Measurements from ENCODE around the gene TNNT3.
A peak's percentile ranks its signal among the peaks of the same experiment; 100 is the strongest.
"Not testable (repeated sequence)": the region's sequence is repeated elsewhere in the genome, so short reads cannot be mapped to it uniquely, and the experiment has no call there.

The TNNT3 gene

DNA sequence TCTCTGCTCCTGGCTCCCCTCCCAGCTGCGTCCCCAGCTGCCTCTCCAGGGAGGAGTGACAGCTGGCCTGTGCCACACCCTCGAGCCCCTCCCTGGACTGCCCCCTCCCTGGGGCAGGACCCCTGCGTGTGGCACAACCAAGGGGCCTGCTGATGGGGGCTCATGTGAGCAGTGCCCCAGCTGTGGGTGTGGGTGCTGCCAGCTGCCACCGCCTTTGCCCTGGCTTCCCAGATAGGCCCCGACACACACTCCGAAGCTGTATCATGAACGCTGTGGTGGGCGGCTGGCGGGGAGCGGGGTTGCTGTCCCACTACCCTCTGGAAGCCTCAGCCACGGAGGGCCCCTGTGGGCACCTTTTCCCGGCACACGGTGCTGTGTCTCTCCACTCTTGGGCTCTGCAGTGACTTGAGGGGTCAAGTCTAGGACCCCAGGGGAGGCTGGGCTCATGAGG is 43.6 kb upstream of the TNNT3 start:
- not testable (repeated sequence) for H3K9me3 ChIP-seq (ENCODE audit: control insufficient read depth, insufficient read depth, low read depth, low read length); H3K27me3 ChIP-seq (ENCODE audit: control insufficient read depth, insufficient read depth, low read length); H3K9ac ChIP-seq (ENCODE audit: low read length); H3K4me3 ChIP-seq (ENCODE audit: low read depth, low read length); H3K36me3 ChIP-seq (ENCODE audit: control insufficient read depth, insufficient read depth, low read length); H3K27ac ChIP-seq (ENCODE audit: low read depth, low read length)
- peaks cover 19% of the 10 kb centered on the region; the same call in 1 of the 2 replicates for H3K4me1 ChIP-seq (ENCODE audit: control insufficient read depth, insufficient read depth, low read length)

DNA sequence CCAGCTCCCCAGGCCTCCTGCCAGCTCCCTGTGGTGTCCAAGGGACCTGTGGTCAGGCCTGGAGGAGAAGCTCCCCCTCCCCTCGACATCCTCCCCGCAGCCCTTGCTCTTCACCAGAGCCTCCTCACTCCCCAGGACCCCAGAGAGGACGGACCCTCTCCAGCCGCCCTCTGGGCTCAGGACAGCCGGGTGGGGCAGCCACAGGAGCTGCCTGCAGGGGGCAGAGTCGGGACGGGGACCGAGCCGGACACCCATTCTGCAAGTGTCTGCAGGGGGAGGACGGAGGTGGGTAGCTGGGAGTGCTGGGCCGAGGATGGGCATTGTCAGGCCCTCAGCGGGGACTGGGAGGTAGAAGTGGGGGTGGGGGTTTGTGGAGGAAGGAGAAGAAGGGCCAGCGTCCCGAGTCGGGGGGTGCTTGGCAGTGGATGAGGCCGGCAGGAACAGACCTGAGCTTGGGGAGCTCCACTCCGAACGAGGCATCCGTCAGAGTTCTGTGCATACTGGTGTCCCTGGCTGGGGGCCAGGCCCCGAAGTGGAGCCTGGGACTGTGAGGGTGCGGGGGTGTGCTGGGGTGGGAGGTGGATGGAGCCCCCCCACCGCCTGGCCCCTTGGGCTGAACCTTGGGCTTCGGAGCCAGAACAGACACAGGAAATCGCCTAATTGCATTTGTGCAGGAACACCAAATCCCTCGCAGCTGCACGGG is 43.0 kb upstream of the TNNT3 start:
- no peak overlapping the region for H3K4me3 ChIP-seq (ENCODE audit: low read depth, low read length)
- H3K4me1 ChIP-seq (ENCODE audit: control insufficient read depth, insufficient read depth, low read length), result peaks cover 14% of the 10 kb centered on the region; the same call in 1 of the 2 replicates
- H3K9me3 ChIP-seq (ENCODE audit: control insufficient read depth, insufficient read depth, low read depth, low read length), result no peaks in the 10 kb centered on the region
- H3K9ac ChIP-seq (ENCODE audit: low read length), result no peak overlapping the region
- no peak overlapping the region for H3K27ac ChIP-seq (ENCODE audit: low read depth, low read length)
- H3K36me3 ChIP-seq (ENCODE audit: control insufficient read depth, insufficient read depth, low read length), result no peaks in the 10 kb centered on the region
- H3K27me3 ChIP-seq (ENCODE audit: control insufficient read depth, insufficient read depth, low read length), result peaks cover under 1% of the 10 kb centered on the region; the same call in 1 of the 2 replicates

DNA sequence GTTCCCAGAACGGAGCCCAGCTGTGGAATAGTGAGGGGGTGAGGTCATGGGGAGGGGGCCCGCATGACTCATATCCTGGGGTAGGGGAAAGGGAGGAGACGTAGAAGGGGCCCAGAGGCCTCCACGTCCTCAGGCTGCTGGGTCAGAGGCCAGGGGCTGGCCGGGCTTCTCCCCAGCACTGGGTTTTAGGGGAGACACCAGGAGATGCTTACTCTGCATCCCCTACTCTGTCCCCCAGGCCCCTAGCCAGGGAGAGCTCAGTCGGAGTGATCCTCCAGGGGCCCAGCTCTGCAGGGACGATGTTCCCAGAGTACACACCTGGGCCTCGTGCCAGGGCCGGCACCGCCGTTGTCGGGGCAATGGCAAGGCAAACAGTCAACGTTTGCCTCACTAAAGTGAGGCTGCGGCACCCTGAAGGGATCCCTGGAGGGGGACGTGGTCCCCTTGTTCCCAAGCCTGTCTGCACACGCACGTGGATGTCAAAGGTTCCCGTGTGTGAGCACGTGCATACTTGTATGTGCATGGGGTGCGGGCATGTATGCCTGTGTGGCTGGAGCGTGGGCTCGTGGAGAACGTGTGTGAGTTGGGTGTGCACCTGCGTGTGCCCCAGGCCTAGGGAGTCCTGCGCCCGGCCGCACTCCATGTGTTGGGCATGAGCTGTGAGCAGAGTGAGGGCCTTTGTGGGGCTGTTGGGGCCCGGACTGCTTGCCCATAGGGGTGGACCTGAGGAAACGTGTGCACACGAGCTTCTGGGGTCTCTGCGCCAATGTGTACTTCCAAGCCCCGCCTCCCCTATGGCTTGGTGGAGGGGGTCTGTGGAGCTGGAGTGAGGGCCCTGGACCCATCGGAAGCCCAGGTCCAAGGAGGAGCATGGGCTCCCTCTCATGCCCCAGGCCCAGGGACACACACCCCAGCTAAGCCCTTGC is 42.0 kb upstream of the TNNT3 start:
- H3K27me3 ChIP-seq (ENCODE audit: control insufficient read depth, insufficient read depth, low read length), result no peaks in the 10 kb centered on the region
- peak overlapping the region; percentile 24 for H3K9ac ChIP-seq (ENCODE audit: low read length)
- H3K27ac ChIP-seq (ENCODE audit: low read depth, low read length), result no peak overlapping the region; the same call in 1 of the 2 replicates
- H3K36me3 ChIP-seq (ENCODE audit: control insufficient read depth, insufficient read depth, low read length), result no peaks in the 10 kb centered on the region
- H3K4me3 ChIP-seq (ENCODE audit: low read depth, low read length), result no peak overlapping the region
- H3K9me3 ChIP-seq (ENCODE audit: control insufficient read depth, insufficient read depth, low read depth, low read length), result no peaks in the 10 kb centered on the region
- peaks cover 16% of the 10 kb centered on the region; the same call in 1 of the 2 replicates for H3K4me1 ChIP-seq (ENCODE audit: control insufficient read depth, insufficient read depth, low read length)

DNA sequence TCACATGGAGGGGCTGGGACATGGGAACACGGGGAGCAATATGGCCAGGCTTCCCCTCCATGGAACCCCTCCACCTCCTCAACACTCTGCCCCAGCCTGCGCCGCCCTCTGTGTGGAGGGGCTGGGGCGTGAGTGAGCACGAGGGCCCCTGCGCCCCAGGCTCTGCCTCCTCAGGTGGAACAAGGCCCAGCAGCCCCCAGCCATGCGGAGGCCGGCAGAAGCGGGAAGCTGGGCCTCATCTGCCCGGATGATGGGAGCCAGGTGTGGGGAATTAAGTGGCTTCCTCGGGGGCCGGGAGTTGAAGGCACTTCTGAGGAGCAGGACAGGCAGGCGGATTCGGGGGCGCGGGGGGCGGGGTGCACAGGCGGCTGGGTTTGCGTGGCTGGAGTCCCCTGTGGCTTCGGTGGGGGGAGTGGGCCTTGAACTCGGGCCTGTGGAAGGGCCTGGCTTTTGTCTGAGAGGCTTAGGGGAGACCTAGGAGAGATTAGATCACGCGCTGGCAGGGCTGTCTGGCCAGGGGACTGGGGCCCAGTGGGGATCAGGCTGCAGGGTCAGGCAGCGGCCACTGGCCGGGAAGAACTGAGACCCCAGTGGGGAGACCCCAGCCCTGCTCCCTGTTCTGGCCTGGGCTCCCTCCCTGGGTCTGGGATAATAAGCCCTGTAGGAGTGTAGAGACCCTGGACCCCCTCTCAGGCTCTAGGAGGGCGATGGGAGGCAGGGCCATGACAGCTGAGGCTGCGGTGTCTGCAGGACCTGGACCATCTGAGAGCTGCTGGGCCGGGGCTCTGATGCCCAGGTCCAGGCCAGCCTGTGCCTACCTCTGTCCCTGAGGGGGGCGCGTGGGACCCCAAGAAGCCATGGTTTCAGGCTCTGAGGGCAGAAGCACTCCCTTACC is 41.1 kb upstream of the TNNT3 start:
- Histone ChIP-seq H3K4me1 (ENCODE audit: control insufficient read depth, insufficient read depth, low read length) (peaks cover 20% of the 10 kb centered on the region), H3K27ac (ENCODE audit: low read depth, low read length) (no peak overlapping the region), H3K4me3 (ENCODE audit: low read depth, low read length) (no peak overlapping the region), H3K9ac (ENCODE audit: low read length) (no peak overlapping the region), H3K9me3 (ENCODE audit: control insufficient read depth, insufficient read depth, low read depth, low read length) (no peaks in the 10 kb centered on the region), H3K36me3 (ENCODE audit: control insufficient read depth, insufficient read depth, low read length) (no peaks in the 10 kb centered on the region), H3K27me3 (ENCODE audit: control insufficient read depth, insufficient read depth, low read length) (no peaks in the 10 kb centered on the region)

DNA sequence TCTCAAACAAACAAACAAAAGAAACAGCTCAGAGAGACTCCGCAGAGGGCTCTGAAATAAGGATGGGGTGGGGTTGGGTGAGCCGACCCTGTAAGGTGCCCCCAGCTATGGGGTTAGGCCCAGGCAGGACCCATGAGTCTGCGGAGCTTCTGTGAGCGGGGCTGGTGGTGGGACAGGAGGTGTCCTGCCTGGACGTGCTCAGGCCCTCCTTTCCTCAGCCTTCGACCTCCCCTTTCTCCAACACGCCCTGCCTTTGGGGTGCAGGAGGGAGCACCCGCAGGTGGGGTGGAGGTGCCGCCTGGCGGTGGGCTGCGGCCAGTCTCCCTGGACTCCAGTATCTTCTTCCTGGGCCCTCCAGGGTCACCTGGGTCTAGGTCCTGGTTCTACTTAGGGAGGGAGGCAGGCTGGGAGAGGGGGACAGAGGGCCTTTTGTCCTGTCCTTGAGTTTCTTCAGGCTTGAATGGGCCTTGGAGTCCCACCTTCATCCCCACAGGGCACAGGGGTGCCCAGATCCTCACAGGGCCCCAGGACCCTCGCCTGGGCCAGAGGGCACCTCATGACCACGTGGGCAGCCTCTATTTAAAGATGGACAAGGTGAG is 40.1 kb upstream of the TNNT3 start:
- no peaks in the 10 kb centered on the region for H3K27me3 ChIP-seq (ENCODE audit: control insufficient read depth, insufficient read depth, low read length)
- H3K27ac ChIP-seq (ENCODE audit: low read depth, low read length), result no peak overlapping the region
- H3K4me1 ChIP-seq (ENCODE audit: control insufficient read depth, insufficient read depth, low read length), result peaks cover 20% of the 10 kb centered on the region
- H3K9me3 ChIP-seq (ENCODE audit: control insufficient read depth, insufficient read depth, low read depth, low read length), result no peaks in the 10 kb centered on the region
- H3K36me3 ChIP-seq (ENCODE audit: control insufficient read depth, insufficient read depth, low read length), result no peaks in the 10 kb centered on the region
- H3K9ac ChIP-seq (ENCODE audit: low read length), result no peak overlapping the region
- H3K4me3 ChIP-seq (ENCODE audit: low read depth, low read length), result no peak overlapping the region

DNA sequence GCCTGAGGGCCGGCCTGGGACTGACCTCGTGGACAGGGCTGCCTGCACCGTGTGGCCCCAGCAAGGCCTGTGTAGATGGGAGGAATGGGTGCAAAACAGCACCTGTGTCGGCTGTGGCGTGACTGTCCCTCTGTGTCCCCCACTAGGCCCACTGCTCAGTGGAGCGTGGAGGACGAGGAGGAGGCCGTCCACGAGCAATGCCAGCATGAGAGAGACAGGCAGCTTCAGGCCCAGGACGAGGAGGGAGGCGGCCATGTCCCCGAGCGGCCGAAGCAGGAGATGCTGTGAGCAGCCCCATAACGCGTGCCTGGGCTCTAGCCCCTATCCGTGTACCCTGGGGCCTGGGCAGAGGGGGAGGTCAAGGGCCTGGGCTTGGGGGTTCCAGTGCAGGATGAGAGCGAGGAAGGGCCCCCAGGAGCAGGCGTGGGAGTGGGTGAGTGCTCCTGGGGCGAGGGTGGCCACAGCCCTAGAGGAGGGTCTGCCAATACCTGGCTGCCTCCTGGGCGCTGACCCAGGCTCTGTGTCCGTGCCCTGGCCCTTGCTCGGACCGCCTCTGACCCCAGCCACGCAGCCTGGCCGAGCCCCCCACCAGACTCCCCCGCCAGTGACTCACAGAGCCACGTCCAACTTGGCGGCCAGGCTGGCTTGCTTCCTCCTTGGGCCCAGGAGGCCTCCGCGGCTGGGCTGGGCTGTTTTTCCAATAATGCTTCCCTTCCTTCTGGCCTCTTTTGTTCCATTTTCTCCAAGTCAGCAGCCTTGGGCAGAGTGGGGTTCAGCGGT is 39.4 kb upstream of the TNNT3 start:
- H3K36me3 ChIP-seq (ENCODE audit: control insufficient read depth, insufficient read depth, low read length), result no peaks in the 10 kb centered on the region

DNA sequence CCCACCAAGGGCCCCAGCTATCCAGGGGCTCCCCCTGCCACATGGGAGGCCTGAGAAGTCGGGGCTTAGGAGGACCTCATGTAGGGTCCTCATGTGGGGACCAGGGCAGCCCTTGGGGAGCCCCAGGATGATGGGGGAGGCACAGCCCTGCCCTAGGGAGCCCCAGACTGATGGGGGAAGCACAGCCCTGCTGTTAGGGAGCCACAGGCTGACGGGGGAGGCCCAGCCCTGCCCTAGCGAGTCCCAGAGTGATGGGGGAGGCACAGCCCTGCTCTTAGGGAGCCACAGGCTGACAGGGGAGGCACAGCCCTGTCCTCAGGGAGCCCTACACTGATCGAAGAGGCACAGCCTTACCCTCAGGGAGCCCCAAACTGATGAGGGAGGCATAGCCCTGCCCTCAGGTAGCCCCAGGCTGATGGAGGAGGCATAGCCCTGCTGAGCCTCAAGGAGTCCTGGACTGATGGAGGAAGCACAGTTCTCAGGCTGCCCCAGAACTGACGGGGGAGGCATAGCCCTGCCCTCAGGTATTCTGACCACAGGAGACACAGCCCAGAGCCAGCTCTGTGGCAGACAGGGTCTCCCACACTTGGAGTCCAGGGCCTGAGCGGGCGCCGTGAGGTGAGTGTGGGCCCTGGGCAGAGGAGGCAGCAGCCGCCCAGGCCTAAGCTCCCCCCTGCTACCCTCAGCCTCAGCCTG is 38.6 kb upstream of the TNNT3 start:
- Histone ChIP-seq H3K9ac (ENCODE audit: low read length) (no peak overlapping the region), H3K27me3 (ENCODE audit: control insufficient read depth, insufficient read depth, low read length) (peaks cover 3% of the 10 kb centered on the region; the same call in 1 of the 2 replicates), H3K9me3 (ENCODE audit: control insufficient read depth, insufficient read depth, low read depth, low read length) (no peaks in the 10 kb centered on the region), H3K27ac (ENCODE audit: low read depth, low read length) (no peak overlapping the region), H3K4me3 (ENCODE audit: low read depth, low read length) (no peak overlapping the region), H3K36me3 (ENCODE audit: control insufficient read depth, insufficient read depth, low read length) (no peaks in the 10 kb centered on the region), H3K4me1 (ENCODE audit: control insufficient read depth, insufficient read depth, low read length) (peaks cover 20% of the 10 kb centered on the region)

More for the DNA sequence above, 39.4 kb upstream of the TNNT3 start:
- Histone ChIP-seq H3K4me1 (ENCODE audit: control insufficient read depth, insufficient read depth, low read length) (peaks cover 20% of the 10 kb centered on the region), H3K9ac (ENCODE audit: low read length) (no peak overlapping the region), H3K27me3 (ENCODE audit: control insufficient read depth, insufficient read depth, low read length) (no peaks in the 10 kb centered on the region; the same call in 1 of the 2 replicates), H3K27ac (ENCODE audit: low read depth, low read length) (no peak overlapping the region), H3K4me3 (ENCODE audit: low read depth, low read length) (no peak overlapping the region), H3K9me3 (ENCODE audit: control insufficient read depth, insufficient read depth, low read depth, low read length) (no peaks in the 10 kb centered on the region)

DNA sequence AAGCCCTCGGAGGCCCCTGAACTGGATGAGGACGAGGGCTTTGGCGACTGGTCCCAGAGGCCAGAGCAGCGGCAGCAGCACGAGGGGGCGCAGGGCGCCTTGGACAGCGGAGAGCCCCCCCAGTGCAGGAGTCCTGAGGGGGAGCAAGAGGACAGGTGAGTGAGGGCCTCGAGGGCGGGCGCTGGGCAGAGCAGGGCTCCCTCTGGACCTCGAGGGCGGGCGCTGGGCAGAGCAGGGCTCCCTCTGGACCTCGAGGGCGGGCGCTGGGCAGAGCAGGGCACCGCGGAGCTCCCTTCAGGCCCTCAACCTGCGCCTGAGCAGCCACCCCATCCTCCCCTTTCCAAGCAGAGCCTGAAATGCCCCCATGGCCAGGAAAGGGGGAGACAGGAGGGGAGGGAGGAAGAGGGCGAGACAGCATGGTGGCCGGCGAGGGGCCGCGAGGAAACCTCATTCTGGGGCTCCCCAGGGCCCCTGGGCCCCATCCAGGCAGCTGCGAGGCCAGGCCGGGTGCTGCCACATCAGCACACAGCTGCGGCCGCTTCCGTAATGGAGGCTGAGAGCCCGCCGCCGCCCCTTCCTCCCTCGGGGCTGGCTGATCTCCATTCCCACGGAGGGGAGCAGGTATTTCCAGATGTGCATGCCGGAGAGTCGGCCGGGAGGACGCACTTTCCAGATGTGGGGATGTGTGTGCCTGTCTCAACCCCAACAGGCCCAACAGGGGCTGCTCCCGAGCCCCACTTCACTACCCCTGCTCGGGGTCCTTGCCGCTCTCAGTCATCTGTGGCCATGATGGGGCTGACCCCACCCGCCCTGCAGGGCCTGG is 37.9 kb upstream of the TNNT3 start:
- Histone ChIP-seq H3K9me3 (ENCODE audit: control insufficient read depth, insufficient read depth, low read depth, low read length) (no peaks in the 10 kb centered on the region), H3K27me3 (ENCODE audit: control insufficient read depth, insufficient read depth, low read length) (peaks cover 4% of the 10 kb centered on the region; the same call in 1 of the 2 replicates), H3K4me1 (ENCODE audit: control insufficient read depth, insufficient read depth, low read length) (peaks cover 12% of the 10 kb centered on the region), H3K9ac (ENCODE audit: low read length) (no peak overlapping the region), H3K36me3 (ENCODE audit: control insufficient read depth, insufficient read depth, low read length) (no peaks in the 10 kb centered on the region), H3K4me3 (ENCODE audit: low read depth, low read length) (no peak overlapping the region), H3K27ac (ENCODE audit: low read depth, low read length) (no peak overlapping the region)

Data from HUES6 (cell line).